Activated CD8-positive, alpha-beta memory T cell treated with anti-CD3 and anti-CD28 coated beads, Interleukin-2, amount 10 ng/mL, durations not matched to agents 7 days and 5 days (primary cell): ENCODE data around the gene RBM8A. TPM values are rescaled to one million over a fixed set of nuclear protein-coding genes. Genes with fewer than 3 reads are reported as not detected.

Experiments
- ATAC-seq: fragments of 150-1000 bp; cut with Tn5 transposase; one replicate; pipeline ENCODE4 v1.10.0; 2021; ENCODE audit warnings: moderate library complexity
- CTCF ChIA-PET: fragments of 350-600 bp; sonication (Branson Sonifier 250); formaldehyde crosslinking; loops from one replicate; lab custom pipeline; 2021; ENCODE audit warnings: antibody characterized with exemption; lab: Charles Lee
- DNase-seq: peaks from one replicate; pipeline ENCODE4 v3.0.0-alpha.2; 2020
- H3K27ac Mint-ChIP-seq: one replicate; pipeline ENCODE4 v1.8.0; 2021; ENCODE audit warnings: mild to moderate bottlenecking, mixed read lengths
- H3K27me3 Mint-ChIP-seq: one replicate; pipeline ENCODE4 v1.8.0; 2021; ENCODE audit warnings: mixed read lengths
- H3K36me3 Mint-ChIP-seq: one replicate; pipeline ENCODE4 v1.8.0; 2021; ENCODE audit warnings: mild to moderate bottlenecking, mixed read lengths
- H3K4me1 Mint-ChIP-seq: one replicate; pipeline ENCODE4 v1.8.0; 2021; ENCODE audit warnings: mixed read lengths
- H3K4me3 Mint-ChIP-seq: one replicate; pipeline ENCODE4 v1.8.0; 2021; ENCODE audit warnings: mild to moderate bottlenecking, moderate library complexity, mixed read lengths
- H3K9me3 Mint-ChIP-seq: one replicate; pipeline ENCODE4 v1.8.0; 2022; ENCODE audit warnings: low read depth, mixed read lengths
- total RNA-seq, 2 experiments: library from RNA; stranded (reverse); gene quantifications; one replicate each; pipeline ENCODE4 v1.2.3, GENCODE V29; 2021

RBM8A gene
- total RNA-seq, 2 experiments from 2014 or later = 189 to 249 TPM

DNA sequence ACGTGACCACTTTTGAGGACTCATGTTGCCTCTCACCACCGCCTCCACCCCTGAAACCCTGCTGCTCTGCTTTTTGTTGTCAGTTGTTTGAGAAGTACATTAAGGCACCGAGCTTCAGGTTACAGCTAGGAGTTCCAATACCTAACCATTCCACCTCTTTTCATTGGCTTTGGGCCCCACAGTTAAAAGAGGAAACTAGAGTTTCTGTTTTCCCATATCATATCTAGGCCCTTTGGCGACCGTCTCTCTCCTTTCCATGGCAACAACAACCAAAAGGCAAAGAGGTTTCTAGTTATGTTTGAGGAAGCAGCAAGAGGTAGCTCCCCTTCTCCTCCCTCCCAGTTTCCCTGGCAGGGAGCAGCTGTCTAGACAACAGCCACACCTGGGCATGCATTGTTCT lies 47.5 kb downstream of the RBM8A start:
- Mint-ChIP-seq H3K27ac (no peak overlapping the region), H3K27me3 (peaks cover 47% of the 10 kb centered on the region), H3K9me3 (no peaks in the 10 kb centered on the region), H3K4me1 (peaks cover 5% of the 10 kb centered on the region), H3K4me3 (no peak overlapping the region), H3K36me3 (no peaks in the 10 kb centered on the region)
- CTCF ChIA-PET = interaction anchor here (2.2 to 3.8 kb wide), 4 partner anchors 12 to 34 kb away, joined by 8 to 17 read pairs (median 13); partner anchors contain the start of genes ITGA10 and NUDT17
- DNase-seq = no peak
- no peak for ATAC-seq

DNA sequence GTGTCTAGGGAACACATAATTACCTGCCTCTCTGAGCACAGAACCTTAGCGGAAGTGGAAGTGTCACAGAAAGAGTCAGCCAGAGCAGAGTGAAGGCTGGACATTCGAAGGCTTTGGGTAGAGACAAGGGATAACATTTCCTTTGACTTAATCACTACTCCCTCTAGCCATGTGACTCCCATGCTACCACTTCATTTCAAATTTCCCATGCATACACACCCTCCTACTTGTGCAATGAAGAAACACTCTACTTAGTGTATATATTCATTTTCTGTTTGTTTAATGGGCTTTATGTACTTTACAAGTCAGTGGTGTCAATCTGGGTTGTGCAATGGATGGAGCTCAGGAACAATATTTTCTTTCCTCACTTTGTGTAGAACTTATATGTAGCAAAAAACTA lies 48.6 kb downstream of the RBM8A start:
- CTCF ChIA-PET = interaction anchor here (0.8 to 2.4 kb wide), 5 partner anchors 13 to 33 kb away, joined by 3 to 9 read pairs (median 4); partner anchors contain the start of genes ITGA10, NUDT17 and PIAS3
- H3K27ac Mint-ChIP-seq = no peak overlapping the region
- ATAC-seq = no peak
- no peak overlapping the region for H3K4me3 Mint-ChIP-seq
- no peaks in the 10 kb centered on the region for H3K9me3 Mint-ChIP-seq
- peaks cover 2% of the 10 kb centered on the region for H3K4me1 Mint-ChIP-seq
- no peak for DNase-seq
- no peaks in the 10 kb centered on the region for H3K36me3 Mint-ChIP-seq
- peaks cover 47% of the 10 kb centered on the region for H3K27me3 Mint-ChIP-seq

DNA sequence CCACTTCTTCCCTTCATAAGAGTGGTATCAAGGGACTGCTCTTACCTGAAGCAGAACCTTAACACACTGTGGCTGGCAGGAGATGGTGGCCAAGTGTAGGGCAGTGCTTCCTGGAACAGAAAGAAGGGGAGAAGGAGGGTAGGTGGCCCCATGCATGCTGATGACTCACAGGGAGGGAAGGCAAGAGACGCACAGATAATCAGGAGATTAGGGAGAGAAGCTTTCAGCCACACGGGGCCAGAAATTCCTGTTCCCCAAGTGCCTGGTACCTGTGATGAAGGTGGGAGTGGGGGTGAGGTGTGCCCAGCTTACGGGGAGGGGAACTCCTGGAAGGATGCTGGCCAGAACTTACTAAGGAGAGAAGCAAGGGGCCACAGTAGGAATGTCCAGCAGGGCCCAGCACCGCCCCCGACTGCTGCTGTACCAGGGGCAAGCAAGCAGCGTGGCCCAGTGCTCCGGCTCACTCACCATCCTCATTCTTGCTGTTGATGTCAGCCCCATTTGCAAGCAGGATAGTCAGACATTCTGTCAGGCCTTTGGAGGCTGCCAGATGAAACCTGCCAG lies 49.3 kb downstream of the RBM8A start:
- DNase-seq (no peak), ATAC-seq (no peak)
- CTCF ChIA-PET = interaction anchor here (0.8 to 2.0 kb wide), 4 partner anchors 14 to 33 kb away, joined by 3 to 5 read pairs (median 4); partner anchors contain the start of genes NUDT17 and PIAS3
- peaks cover 3% of the 10 kb centered on the region for H3K4me1 Mint-ChIP-seq
- H3K27ac Mint-ChIP-seq = no peak overlapping the region
- no peaks in the 10 kb centered on the region for H3K9me3 Mint-ChIP-seq
- H3K4me3 Mint-ChIP-seq = no peak overlapping the region
- no peaks in the 10 kb centered on the region for H3K36me3 Mint-ChIP-seq
- peaks cover 49% of the 10 kb centered on the region for H3K27me3 Mint-ChIP-seq

DNA sequence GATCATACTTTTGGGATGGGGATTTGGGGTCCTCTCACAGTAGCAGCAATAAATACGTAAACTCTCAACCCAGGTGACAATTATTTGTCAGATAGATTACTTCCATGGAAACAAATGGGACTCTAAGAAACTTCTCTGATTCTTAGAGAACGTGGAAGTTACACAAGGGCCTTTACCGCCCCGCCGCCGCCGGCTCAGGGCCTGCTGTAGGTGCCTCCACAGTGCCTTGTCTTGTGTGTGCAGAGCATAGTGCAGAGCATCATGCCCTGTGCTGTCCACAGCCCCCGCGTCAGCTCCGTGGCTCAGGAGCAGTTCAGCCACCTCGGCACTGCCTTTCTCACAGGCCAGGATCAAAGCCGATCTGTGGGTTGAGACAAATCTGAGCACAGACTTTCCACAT lies 52.6 kb downstream of the RBM8A start:
- Mint-ChIP-seq H3K4me1 (peaks cover 19% of the 10 kb centered on the region), H3K9me3 (no peaks in the 10 kb centered on the region), H3K4me3 (no peak overlapping the region), H3K27ac (no peak overlapping the region), H3K27me3 (peaks cover 46% of the 10 kb centered on the region), H3K36me3 (no peaks in the 10 kb centered on the region)
- DNase-seq (no peak), ATAC-seq (no peak)
- CTCF ChIA-PET = interaction anchor here (1.5 to 9.3 kb wide), 3 partner anchors 15 to 144 kb away, joined by 3 to 83 read pairs (median 51); partner anchors contain the start of genes NUDT17 and PIAS3

DNA sequence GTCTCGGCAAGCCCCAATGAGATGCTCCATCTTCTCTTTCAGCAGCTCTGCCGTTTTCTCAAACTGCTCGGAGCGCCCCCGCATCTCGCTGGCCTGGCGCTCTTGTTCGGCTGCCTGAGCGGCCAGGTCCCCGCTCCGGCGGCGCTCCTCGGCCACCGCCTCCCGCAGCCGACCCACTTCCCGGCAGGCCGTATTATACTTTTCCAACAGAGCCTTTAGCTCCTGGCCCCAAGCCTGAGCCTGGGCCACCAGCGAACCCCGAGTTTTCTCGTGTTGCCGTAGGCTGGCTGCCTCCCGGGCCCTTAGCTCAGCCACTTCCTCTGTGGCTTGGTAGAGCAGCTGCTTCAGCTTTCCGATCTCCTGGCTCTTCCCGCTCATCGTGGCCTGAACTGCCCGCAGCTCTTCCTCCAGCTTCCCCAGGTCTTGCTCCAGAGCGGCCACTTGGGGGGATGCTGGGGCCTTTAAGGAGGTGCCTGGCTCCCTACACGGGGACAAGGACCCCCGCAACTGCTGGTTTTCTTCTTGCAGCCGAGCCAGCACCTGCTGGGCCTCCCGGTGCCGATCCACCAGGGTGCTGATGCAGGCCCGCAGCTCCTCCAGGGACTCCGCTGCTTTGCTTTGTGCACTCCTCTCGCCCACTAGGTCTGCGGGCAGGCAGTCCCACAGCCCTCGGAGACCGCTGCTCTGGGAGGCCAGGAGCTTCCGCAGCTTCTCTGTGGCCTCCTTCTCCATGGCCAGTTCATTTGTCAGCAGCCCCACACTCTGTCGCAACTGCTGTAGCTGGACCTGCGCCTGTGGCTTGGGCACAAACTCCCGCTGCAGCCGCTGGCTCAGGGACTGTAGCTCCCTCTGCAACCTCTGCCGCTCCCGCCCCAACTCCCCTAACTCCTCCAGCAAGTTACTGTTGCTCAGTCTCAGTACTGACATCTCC lies 55.0 kb downstream of the RBM8A start:
- H3K9me3 Mint-ChIP-seq = no peaks in the 10 kb centered on the region

More for the DNA sequence above, 55.0 kb downstream of the RBM8A start:
- ATAC-seq (peak; percentile 88), DNase-seq (peak; percentile 70)
- Mint-ChIP-seq H3K27me3 (peaks cover 41% of the 10 kb centered on the region), H3K4me1 (peaks cover 17% of the 10 kb centered on the region), H3K27ac (peak overlapping the region; percentile 41), H3K4me3 (peak overlapping the region; percentile 73), H3K36me3 (no peaks in the 10 kb centered on the region)
- CTCF ChIA-PET = interaction anchor here (0.6 to 9.3 kb wide), 10 partner anchors 10 to 163 kb away, joined by 3 to 83 read pairs (median 4); partner anchors contain the start of genes NUDT17 and PIAS3

Other genes with a start within 250 kb of the RBM8A start
- under 1 TPM in 1 of 2 experiments, not detected in 1; 0.12 TPM for gene PDZK1, start 220.1 kb downstream of the RBM8A start, total RNA-seq
- 1 to 10 TPM; 3.9 to 5.4 TPM for gene CD160, start 208.0 kb downstream of the RBM8A start, total RNA-seq
- gene RNF115, start 103.4 kb downstream of the RBM8A start, total RNA-seq = 10 to 100 TPM; 14.6 to 18.0 TPM
- 10 to 100 TPM; 31.1 to 37.0 TPM for gene POLR3C, start 103.3 kb downstream of the RBM8A start, total RNA-seq
- 1 to 10 TPM; 2.8 to 4.1 TPM for gene NUDT17, start 81.9 kb downstream of the RBM8A start, total RNA-seq
- 10 to 100 TPM; 20.3 to 23.6 TPM for gene PIAS3, start 68.4 kb downstream of the RBM8A start, total RNA-seq
- 1 to 10 TPM; 1.1 to 1.4 TPM for gene ANKRD35, start 41.6 kb downstream of the RBM8A start, total RNA-seq
- gene ITGA10, start 17.4 kb downstream of the RBM8A start, total RNA-seq = 1 to 10 TPM; 1.8 to 2.1 TPM
- 10 to 100 TPM; 27.3 to 36.2 TPM for gene PEX11B, start 8.8 kb downstream of the RBM8A start, total RNA-seq
- gene LIX1L, start 30.5 kb upstream of the RBM8A start, total RNA-seq = 10 to 100 TPM; 35.0 to 36.2 TPM
- 1 to 10 TPM; 3.8 to 4.6 TPM for gene ANKRD34A, start 37.1 kb upstream of the RBM8A start, total RNA-seq
- 10 to 100 TPM; 23.5 to 29.1 TPM for gene POLR3GL, start 37.2 kb upstream of the RBM8A start, total RNA-seq
- 100 to 1,000 TPM; 127 to 207 TPM for gene TXNIP, start 69.1 kb upstream of the RBM8A start, total RNA-seq
- not detected for gene HJV, start 94.3 kb upstream of the RBM8A start, total RNA-seq
- 1 to 10 TPM; 2.0 TPM for gene NBPF10, start 217.3 kb upstream of the RBM8A start, total RNA-seq